Measurements from ENCODE around the gene CMC4. TPM values are rescaled to one million over a fixed set of nuclear protein-coding genes. Genes with fewer than 3 reads are reported as not detected.

The CMC4 gene
- total and polyA plus RNA-seq, 2 of the 4 experiments (the other 2 are of a cell fraction): 6.4 to 8.4 TPM

DNA sequence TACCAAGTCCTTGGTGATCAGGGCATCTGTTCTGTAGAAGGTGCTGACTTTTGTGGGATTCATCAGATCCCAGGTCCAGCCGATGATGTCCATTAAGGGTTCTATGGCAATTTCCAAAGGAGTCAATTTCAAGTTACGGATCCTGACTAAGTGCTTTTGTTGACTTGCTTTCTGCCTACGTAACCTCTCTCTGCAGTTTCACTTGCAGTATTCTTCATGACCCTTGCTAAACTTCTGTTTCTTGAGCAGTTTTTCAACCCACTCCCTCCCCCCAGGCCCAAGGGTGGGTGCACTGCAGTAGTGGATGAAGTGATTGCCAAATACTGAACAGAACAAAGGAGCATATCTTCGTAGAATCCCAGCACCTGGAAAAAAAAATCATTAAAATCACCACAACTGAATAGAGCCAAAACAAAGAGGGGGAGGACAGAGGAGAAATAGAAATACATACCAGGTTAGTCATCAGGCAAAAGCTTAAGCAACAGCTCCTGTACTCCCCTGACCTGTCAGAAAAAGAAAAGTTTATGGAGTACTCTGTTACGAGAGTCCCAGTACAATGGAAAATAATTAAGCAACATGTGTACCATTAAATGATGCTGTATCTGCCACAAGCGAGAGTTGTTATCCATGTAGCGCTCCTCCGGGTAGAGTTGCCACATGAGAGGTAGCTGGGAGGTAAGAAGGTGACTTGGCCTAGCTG is 5.8 kb downstream of the CMC4 start:
- no peak overlapping the region for H3K4ac ChIP-seq (ENCODE audit: low read depth, low read length)
- no peak overlapping the region for H3K14ac ChIP-seq (replicated peaks; ENCODE audit: low read depth, low read length)
- intact Hi-C loops (cut with micrococcal nuclease) (no loop called here), dilution Hi-C loops (cut with HindIII; ENCODE audit: low sequenced_read_pairs, unreplicated experiment) (no loop called here), in situ Hi-C loops (cut with MboI; ENCODE audit: low sequenced_read_pairs) (no loop called here)
- H3K56ac ChIP-seq (ENCODE audit: extremely low read depth, insufficient read depth, low read length): no peak overlapping the region
- no peak overlapping the region for H3K27ac ChIP-seq (ENCODE audit: insufficient read depth, low read length)
- H3K4me2 ChIP-seq (ENCODE audit: low read depth, low read length): peak overlapping the region; percentile 88
- TF ChIP-seq CEBPB (IDR thresholded peaks at IDR 0.05; ENCODE audit: low read depth, low read length) (peak; percentile 84), RCOR1 (IDR thresholded peaks at IDR 0.05; ENCODE audit: insufficient replicate concordance, low read length) (no peak), FOS (IDR thresholded peaks at IDR 0.05; ENCODE audit: low read depth, low read length) (peak; percentile 30; the same call in 1 of the 2 replicates)
- H4K8ac ChIP-seq (ENCODE audit: low read depth in 2 of 2, low read length in 2 of 2): no peak overlapping the region
- ChIA-PET POLR2A (ENCODE audit: unreplicated experiment) (no interaction called here), CTCF (interaction anchor here (1.6 kb wide), 1 partner anchor 84 kb away, joined by 3 read pairs; no protein-coding TSS in a partner anchor)
- no peaks in the 10 kb centered on the region for H3K9me3 ChIP-seq (ENCODE audit: control insufficient read depth, insufficient read depth, low read length)
- no peak overlapping the region for H3K4me3 ChIP-seq (ENCODE audit: insufficient read depth, low read depth, low read length)
- BruUV-seq (replicated peaks): no TSS peak
- H4K91ac ChIP-seq (ENCODE audit: insufficient read depth, low read depth, low read length): no peak overlapping the region
- H2AFZ ChIP-seq (replicated peaks; ENCODE audit: low read length, poor library complexity): no peak overlapping the region
- H4K20me1 ChIP-seq (ENCODE audit: insufficient read depth, low read length): no peaks in the 10 kb centered on the region
- H3K79me1 ChIP-seq (ENCODE audit: low read depth in 1 of 2, low read length in 2 of 2): peaks cover 4 to 26% of the 10 kb centered on the region in 2 experiments; a peak in 3 of 4 replicates
- no peak overlapping the region for H4K5ac ChIP-seq (ENCODE audit: low read depth, low read length)
- no peaks in the 10 kb centered on the region; the same call in 1 of the 2 replicates for H3K36me3 ChIP-seq (ENCODE audit: control insufficient read depth, insufficient read depth, low read length)
- no peak overlapping the region for H2AK5ac ChIP-seq (ENCODE audit: low read depth, low read length)
- no peaks in the 10 kb centered on the region for H3K27me3 ChIP-seq (ENCODE audit: control insufficient read depth, insufficient read depth, low read length)
- ATAC-seq (ENCODE audit: low read depth) (peak; percentile 52; the same call in 1 of the 2 replicates), DNase-seq (peak; percentile 49)
- no peak overlapping the region for H3K18ac ChIP-seq (ENCODE audit: low read depth, low read length)
- no peak overlapping the region for H2AK9ac ChIP-seq (replicated peaks; ENCODE audit: low read depth, low read length, poor library complexity)
- no peak overlapping the region for H2BK15ac ChIP-seq (ENCODE audit: low read depth, low read length)
- H2BK5ac ChIP-seq (ENCODE audit: low read depth, low read length, poor library complexity, severe bottlenecking): no peak overlapping the region
- H3K9ac ChIP-seq (ENCODE audit: low read depth, low read length): no peak overlapping the region
- no peak overlapping the region for H3K23ac ChIP-seq (ENCODE audit: low read depth, low read length)
- H2BK120ac ChIP-seq (ENCODE audit: low read depth, low read length): no peak overlapping the region
- H3K4me1 ChIP-seq (ENCODE audit: control insufficient read depth, insufficient read depth, low read length): peaks cover 6% of the 10 kb centered on the region
- H2BK20ac ChIP-seq (ENCODE audit: low read depth, low read length): no peak overlapping the region
- WGBS, 2 experiments (ENCODE audit: extremely low coverage in 2 of 2, insufficient read length in 1 of 2): 50% methylated on average over 1 of the region's 8 CpGs; no CpG with 5 or more reads in 1 of the 2 experiments
- no peaks in the 10 kb centered on the region for H3K9me1 ChIP-seq (ENCODE audit: insufficient read depth, low read length)
